GM11168 (cell line): Measurements from ENCODE around the gene PPFIBP2.

Source experiments
- in situ Hi-C: fragments of 300-500 bp; cut with MboI; formaldehyde crosslinking; loops from one replicate; pipeline ENCODE4 v1.12.0; 2022; ENCODE audit warnings: low sequenced_read_pairs; ENCODE audit not compliant: unreplicated experiment

PPFIBP2 gene

DNA sequence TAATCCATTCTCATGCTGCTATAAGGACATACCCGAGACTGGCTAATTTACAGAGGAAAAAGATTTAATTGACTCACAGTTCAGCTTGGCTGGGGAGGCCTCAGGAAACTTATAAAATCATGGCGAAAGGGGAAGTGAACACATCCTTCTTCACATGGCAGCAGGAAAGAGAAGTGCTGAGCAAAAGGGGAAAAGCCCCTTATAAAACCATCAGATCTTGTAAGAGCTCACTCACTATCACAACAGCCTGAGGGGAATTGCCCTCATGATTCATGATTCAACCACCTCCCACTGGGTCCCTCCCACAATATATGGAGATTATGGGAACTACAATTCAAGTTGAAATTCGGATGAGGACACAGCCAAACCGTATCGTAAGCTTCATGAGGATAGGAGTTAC is 163.3 kb downstream of the PPFIBP2 start:
- in situ Hi-C loops: loop anchor here (25.0 kb wide), 1 partner anchor 565 kb away; no protein-coding TSS in a partner anchor

DNA sequence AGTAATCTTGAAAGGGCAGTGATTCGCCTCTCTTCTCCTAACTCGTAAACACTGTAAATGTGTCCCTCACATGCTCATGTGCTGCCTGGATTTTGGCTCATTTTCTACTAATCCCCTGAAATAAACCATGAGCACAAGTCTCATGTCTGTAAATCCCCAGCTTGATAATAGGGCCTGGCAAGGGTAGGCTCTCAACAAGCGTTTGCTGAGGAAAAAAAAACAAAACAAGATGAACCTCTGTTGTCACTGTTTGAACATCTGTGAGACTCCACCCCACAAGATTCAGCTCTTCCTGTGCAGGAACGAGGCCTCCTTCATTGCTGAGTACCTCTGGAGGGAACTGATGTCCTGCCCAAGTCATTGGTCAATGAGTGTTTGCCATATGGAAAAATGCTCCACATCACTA is 164.0 kb downstream of the PPFIBP2 start:
- in situ Hi-C loops: loop anchor here (25.0 kb wide), 1 partner anchor 565 kb away; no protein-coding TSS in a partner anchor

DNA sequence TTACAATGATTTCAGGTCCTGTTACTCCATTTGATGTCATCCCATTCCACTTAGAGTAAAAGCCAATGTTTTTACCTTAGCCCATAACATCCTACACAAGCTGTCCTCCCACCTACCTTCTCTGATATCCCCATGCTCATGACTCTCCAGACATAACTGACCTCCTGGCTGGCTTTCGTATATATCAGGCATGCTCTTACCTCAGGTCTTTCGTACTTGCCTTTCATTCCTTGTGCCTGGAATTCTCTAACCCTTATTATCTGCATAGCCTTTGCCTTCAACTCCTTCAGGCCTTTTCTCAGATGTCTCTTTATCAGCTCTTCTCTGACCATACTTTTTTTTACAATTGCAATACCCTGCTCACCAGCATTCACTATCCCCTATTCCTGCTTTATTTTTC is 169.8 kb downstream of the PPFIBP2 start:
- in situ Hi-C loops: loop anchor here (25.0 kb wide), 1 partner anchor 571 kb away; no protein-coding TSS in a partner anchor

DNA sequence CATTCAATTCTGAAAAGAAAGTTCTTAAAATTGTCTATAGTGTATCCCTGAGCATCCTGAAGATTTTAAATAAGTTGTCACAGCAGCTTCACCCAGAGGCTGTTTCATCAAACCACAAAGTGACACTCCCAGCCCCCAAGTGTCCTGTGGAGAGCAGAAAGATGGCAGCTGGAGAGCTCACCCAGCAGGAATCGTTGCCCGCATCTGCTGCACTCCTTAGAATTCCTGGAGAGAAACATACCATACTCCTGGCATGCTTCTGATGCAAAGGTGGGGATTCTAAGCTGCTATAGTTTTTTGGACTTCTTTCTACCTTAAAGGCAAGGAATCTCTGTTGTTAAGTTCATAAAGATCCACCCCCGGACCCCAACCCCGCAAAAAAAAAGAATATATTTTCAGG is 173.0 kb downstream of the PPFIBP2 start:
- in situ Hi-C loops: loop anchor here (25.0 kb wide), 1 partner anchor 574 kb away; no protein-coding TSS in a partner anchor

DNA sequence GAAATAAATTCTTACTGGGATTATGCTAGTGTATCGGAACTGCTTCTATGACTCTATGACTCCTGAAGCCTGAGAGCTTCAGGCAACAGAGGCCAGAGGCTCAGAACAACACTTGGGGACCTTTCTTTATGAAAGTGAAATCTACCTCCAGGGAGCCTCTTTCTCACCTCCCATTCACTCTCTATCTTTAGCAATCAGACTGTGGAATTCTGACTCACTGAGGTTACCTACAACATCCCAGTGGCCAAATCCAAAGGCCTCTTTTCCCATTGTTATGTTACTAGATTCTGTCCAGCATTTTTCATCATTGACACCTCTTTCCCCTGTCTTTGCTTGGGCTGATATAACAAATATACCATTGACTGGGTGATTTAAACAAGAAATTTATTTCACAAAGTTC is 173.6 kb downstream of the PPFIBP2 start:
- in situ Hi-C loops: loop anchor here (25.0 kb wide), 1 partner anchor 575 kb away; no protein-coding TSS in a partner anchor

DNA sequence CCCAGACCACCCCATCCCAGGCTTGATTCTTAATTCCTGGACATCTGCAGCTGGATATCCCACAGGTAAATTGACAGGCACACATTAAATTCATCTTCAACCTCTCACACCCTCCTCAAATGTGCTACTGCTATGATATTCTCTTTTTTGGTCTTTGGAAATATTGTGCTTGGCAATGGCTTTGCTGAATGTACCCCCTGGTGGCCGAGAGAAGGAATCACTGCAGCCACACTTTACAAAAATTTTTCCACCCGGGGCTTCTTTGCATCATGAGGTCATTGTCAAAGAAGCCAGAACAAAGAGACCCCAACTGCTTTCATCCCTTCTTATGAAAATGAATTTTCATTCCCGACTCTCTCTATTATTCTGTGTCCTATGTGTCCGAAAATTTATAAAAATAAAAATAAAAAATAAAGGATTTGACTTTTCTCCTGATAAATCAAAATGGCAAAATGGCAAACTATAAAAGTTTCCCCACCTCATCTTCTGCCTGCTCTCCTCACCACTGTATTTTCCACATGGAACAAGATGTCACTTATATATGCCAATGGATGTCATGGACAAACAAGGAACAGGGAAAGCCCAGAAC is 174.5 kb downstream of the PPFIBP2 start:
- in situ Hi-C loops: loop anchor here (25.0 kb wide), 1 partner anchor 576 kb away; no protein-coding TSS in a partner anchor

DNA sequence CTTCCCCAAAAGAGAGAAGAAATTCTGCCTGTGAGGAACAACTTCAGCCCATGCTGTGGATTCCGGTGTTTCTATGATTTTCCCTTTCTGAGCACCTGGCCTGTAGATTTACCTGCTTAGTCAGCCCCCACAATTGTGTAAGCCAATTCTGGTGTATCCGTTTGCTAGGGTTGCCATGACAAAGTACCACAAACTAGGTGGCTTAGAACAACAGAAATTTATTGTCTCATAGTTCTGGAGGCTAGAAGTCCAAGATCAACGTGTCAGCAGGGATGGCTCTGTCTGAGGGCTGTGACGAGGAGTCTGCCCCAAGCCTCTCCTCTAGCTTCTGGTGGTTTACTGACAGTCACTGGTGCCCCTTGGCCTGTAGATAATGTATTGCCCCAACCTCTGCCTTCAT is 175.4 kb downstream of the PPFIBP2 start:
- in situ Hi-C loops: loop anchor here (25.0 kb wide), 1 partner anchor 577 kb away; no protein-coding TSS in a partner anchor

DNA sequence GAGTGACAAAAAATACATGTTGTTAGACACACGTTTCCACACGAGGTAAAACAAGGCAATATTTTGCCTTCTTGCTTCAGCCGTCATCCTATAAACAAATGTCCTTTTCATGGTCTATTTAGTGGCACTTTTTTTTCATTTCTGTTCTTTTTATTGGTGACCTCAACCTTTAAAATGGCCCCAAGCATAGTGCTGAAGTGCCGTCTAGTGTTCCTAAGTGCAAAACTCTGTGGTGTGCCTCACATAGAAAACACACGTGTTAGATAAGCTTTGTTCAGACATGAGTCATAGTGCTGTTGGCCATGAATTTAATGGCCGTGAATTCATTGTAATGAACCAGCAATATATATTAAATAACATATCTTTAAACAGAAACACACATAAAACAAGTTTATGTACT is 176.8 kb downstream of the PPFIBP2 start:
- in situ Hi-C loops: loop anchor here (10.0 to 25.0 kb wide), 2 partner anchors 336 to 578 kb away; no protein-coding TSS in a partner anchor

DNA sequence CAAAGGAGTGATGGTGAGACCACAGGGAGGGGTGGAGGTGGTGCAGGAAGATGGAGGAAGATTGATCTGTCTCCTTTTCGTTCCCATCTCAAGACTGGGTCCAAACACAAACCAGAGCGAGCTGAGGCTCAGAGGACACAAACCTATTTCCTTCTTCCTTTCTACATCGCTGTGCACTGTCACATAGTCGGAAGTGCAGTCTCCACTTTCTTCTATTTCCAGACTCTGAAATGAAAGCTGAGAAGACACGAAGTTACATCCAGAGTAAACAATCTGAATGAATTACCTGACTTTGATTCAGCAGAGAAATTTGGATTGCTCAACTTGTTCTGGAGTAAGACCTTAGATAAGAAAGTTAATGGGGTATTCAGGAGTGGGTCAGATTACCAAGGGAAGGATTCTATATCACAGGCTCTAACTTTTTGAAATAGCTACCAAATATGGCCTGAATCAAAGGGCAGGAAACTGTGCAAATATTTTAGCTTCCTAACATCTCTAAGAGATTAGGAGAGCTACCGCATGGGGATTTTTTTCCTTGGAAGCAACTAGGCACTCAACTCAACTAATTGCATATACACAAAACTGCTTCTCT is 178.1 kb downstream of the PPFIBP2 start:
- in situ Hi-C loops: loop anchor here (10.0 to 25.0 kb wide), 2 partner anchors 337 to 580 kb away; no protein-coding TSS in a partner anchor

DNA sequence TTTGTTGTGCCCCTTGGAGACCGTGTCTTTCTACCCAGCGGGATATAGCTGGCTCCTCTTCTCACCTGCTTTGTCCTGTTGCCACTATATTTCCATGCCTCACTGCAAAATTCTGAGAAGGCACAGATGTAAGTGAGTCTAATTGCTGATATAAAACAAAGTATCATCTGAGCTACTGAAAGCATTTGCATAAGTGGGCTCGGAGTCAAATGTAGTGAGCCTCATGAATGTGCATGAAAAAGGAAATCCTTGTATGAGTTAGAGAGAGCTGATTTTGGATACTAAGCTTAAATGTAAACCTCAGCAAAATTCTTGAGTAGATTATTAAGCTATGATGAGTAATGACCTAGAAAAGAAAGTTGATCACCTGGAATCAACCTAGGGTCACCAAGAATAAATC is 178.6 kb downstream of the PPFIBP2 start:
- in situ Hi-C loops: loop anchor here (10.0 to 25.0 kb wide), 2 partner anchors 338 to 580 kb away; no protein-coding TSS in a partner anchor

DNA sequence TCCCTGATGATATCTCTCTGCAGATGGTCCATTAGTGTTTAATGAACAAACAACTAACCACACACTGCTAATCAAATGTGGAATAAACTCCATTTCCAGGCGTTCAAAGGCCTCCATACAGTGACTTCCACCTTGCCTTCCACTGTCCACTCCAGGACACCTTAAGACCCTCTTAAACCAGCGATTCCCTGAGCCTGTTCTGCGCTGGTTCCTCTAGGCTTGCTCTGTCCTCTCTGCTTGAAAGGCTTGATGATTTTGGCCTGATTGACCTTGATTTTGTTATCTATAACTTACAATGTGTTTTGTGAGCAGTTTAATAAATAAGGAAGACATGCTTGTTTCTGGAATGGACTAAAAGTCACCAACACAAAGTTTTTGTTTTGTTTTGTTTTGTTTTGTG is 180.4 kb downstream of the PPFIBP2 start:
- in situ Hi-C loops: loop anchor here (10.0 to 25.0 kb wide), 2 partner anchors 339 to 582 kb away; no protein-coding TSS in a partner anchor

DNA sequence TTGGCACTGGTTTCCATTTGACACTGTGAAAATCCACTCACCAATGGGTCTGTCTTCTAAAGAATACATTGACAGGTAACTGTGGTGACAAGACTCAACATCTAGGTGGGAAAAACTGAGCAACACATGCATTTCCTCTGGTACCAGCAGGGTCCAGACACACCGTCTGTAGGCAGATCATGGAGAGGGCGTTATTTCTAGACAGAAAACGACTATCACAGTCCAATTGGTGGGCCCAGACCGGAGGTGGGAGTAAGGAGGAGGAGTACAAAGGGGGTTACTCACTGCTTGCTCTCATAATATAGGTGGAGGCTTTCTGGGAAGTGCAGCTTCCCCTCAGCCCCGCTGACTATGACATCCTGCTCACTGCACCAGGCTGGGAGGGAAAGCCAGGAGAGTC is 182.6 kb downstream of the PPFIBP2 start:
- in situ Hi-C loops: loop anchor here (10.0 to 25.0 kb wide), 2 partner anchors 342 to 584 kb away; no protein-coding TSS in a partner anchor
